ENCODE results near the gene CKS1B. TPM values are rescaled to one million over a fixed set of nuclear protein-coding genes. Genes with fewer than 3 reads are reported as not detected.

Gene CKS1B
- total RNA-seq (10 to 100 TPM; 10.2 to 35.7 (median 25.7) TPM), polyA plus RNA-seq (100 to 1,000 TPM in 1 of 3 donors, 10 to 100 TPM in 2; 73.3 to 104 (median 95.5) TPM)

DNA sequence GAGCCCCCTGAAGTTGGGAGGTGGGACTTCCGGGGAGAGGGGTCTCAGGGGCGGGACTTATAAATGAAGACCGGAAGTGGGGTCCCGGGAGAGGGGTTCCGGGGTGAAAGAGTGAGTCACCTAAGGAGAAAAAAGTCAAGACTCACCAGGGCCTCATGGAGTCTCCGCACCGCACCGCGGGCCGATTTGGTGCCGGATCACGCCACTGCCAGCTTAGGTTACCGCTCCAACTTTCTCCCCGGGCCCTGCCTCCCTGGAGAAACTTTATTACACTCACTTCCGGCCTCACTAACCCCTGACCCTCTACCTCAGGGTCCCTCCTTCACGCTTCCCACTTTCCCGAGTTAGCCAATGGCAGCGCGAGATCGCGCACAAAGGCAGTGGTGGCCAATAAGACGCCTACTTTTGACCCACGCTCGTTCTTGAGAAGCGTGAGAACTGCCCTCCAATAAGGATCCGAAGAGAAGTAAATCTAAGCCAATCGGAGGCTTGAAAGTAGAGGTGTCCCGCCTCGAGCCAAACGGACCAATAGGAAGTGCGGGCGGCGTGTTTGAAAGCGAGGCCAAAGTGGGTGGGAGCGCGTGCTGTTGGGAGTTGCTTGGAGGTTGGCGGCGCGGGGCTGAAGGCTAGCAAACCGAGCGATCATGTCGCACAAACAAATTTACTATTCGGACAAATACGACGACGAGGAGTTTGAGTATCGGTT, at the start of gene CKS1B:
Gene CKS1B (plus strand): TSS at position 580 of the 706 bp plus-strand sequence. CDS start 65 bp downstream, at position 645.
- H3K9me3 ChIP-seq, result no peaks in the 10 kb centered on the region
- peaks cover 0 to 3% (median 0%) of the 10 kb centered on the region in 4 donors for H3K36me3 ChIP-seq
- no peaks in the 10 kb centered on the region for H3K27me3 ChIP-seq
- TF ChIP-seq EP300 (IDR thresholded peaks at IDR 0.05), result no peak
- peak; percentile 68 to 88 (median 78) for TF ChIP-seq POLR2AphosphoS5 (IDR thresholded peaks at IDR 0.05)
- TF ChIP-seq POLR2A (IDR thresholded peaks at IDR 0.05), result peak; percentile 57 to 59
- TF ChIP-seq, protein P1, sequence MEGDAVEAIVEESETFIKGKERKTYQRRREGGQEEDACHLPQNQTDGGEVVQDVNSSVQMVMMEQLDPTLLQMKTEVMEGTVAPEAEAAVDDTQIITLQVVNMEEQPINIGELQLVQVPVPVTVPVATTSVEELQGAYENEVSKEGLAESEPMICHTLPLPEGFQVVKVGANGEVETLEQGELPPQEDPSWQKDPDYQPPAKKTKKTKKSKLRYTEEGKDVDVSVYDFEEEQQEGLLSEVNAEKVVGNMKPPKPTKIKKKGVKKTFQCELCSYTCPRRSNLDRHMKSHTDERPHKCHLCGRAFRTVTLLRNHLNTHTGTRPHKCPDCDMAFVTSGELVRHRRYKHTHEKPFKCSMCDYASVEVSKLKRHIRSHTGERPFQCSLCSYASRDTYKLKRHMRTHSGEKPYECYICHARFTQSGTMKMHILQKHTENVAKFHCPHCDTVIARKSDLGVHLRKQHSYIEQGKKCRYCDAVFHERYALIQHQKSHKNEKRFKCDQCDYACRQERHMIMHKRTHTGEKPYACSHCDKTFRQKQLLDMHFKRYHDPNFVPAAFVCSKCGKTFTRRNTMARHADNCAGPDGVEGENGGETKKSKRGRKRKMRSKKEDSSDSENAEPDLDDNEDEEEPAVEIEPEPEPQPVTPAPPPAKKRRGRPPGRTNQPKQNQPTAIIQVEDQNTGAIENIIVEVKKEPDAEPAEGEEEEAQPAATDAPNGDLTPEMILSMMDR (IDR thresholded peaks at IDR 0.05), result no peak
- peak; percentile 99 for DNase-seq
- intact Hi-C loops (cut with DNase I), result loop anchor here (1.0 to 5.0 kb wide), 3 partner anchors 28 to 88 kb away; partner anchors contain the start of genes EFNA4 and ZBTB7B
- peak within 1 kb of the TSS; percentile 60 to 77 (median 70) for H3K4me3 ChIP-seq
- H3K4me1 ChIP-seq, result peaks cover 0 to 51% (median 45%) of the 10 kb centered on the region in 4 donors
- 0% methylated on average over 47 of the region's 47 CpGs for WGBS, 2 donors
- H3K27ac ChIP-seq, result peak within 1 kb of the TSS; percentile 95 to 98 (median 96)

DNA sequence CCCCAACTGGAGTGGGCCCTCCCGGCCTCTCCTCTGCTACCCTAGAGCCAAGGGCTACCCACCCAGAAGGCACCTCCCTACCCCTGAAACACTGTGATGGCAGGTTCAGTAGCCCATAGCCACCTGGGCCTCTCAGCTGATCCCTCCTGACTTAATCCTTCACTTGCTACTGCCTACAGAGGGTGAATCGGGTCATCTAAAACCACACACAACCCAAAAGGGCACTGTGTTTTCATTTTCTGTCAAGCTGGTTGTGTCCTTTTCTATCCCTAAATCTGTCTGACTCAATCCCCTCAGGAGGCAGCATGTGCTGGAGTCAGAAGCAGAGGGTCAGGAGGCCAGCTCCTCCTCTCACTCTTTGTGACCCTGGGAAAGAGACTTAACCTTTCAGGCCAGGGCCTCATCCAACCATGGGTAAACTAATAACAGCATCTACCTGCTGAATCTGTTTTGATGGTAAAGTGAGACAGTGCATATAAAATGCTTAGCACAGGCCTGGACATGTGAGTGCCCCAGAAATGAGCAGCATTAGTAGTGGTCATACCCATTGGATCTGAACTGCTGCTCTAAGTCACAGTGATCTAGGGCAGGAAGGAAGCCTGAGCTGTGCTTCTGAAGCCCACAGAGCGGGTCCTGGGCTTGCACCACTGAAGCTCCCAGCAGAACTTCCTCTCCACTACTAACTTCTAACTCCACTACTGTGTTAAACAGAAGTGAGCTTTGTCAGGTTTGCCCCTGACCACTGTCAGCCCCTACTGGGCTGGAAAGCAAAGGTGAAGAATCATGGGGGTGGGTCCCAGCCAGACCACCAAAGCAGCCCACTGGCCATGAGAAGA, 48.9 kb upstream of the CKS1B start:
- Histone ChIP-seq H3K4me1 (no peaks in the 10 kb centered on the region), H3K36me3 (peaks cover 23 to 78% (median 30%) of the 10 kb centered on the region in 4 donors)
- 83 to 90% methylated on average over 3 of the region's 3 CpGs for WGBS, 2 donors

DNA sequence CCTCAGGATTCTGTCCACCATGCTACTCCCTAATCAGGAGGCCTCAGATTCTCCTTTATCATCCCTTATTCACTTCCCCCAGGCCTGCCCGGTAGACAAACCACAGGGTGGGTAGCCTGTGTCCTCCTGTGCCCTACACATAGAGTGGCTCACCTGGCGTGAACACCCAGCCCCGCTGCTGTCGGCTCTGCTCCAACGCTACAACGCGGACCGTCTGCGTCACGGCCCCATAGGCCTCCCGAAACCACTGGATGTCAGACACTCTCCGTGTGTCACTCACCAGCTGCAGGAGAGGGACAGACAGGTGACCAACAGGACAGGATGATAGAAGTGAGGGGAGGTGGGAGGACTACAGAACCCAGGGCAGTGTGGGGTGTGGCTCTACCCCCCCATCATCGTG, 48.3 kb upstream of the CKS1B start:
- Histone ChIP-seq H3K27ac (no peak overlapping the region), H3K9me3 (no peaks in the 10 kb centered on the region), H3K36me3 (peaks cover 23 to 85% (median 30%) of the 10 kb centered on the region in 4 donors), H3K4me1 (no peaks in the 10 kb centered on the region), H3K4me3 (no peak overlapping the region), H3K27me3 (no peaks in the 10 kb centered on the region)
- TF ChIP-seq EP300 (IDR thresholded peaks at IDR 0.05), result no peak
- TF ChIP-seq POLR2AphosphoS5 (IDR thresholded peaks at IDR 0.05), result no peak
- no peak for TF ChIP-seq POLR2A (IDR thresholded peaks at IDR 0.05)
- TF ChIP-seq, protein P1 (IDR thresholded peaks at IDR 0.05), result no peak
- intact Hi-C loops (cut with DNase I), result no loop called here
- WGBS, 2 donors, result 88 to 94% methylated on average over 13 of the region's 13 CpGs
- no peak for DNase-seq

More for the DNA sequence above, 48.9 kb upstream of the CKS1B start:
- Histone ChIP-seq H3K27me3 (no peaks in the 10 kb centered on the region), H3K9me3 (no peaks in the 10 kb centered on the region), H3K4me3 (no peak overlapping the region), H3K27ac (no peak overlapping the region)
- TF ChIP-seq, protein P1 (IDR thresholded peaks at IDR 0.05), result no peak
- no peak for TF ChIP-seq EP300 (IDR thresholded peaks at IDR 0.05)
- intact Hi-C loops (cut with DNase I), result no loop called here
- no peak for DNase-seq

DNA sequence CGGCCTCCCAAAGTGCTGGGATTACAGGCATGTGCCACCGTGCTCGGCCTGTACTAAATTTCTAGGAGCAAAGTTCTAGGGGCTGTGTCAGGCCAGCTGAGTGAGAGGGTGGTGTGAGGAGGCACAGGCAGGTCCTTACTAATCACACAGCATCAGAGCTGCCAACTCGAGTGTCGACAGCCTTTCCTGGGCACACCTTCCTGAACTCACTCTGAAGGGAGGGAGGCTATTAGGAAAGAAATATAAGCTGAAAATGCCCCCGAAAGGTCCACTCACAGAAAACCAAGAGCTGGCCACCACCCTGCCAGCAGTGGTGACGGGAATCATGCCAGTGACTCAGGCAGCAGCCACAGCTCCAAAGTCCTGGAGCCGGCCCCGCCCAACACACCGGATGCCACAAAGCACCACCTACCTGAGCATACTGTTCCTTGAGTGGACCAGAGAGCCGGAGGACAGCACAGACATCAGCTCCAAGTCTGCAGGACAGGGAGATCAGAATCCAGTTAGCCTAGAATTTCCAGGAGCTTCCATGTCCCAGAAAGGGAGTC, 42.5 kb upstream of the CKS1B start:
- WGBS, 2 donors, result 23 to 70% methylated on average over 11 of the region's 11 CpGs
- peaks cover 0 to 48% (median 2%) of the 10 kb centered on the region in 4 donors for H3K36me3 ChIP-seq
- DNase-seq, result no peak

More for the DNA sequence above, 42.5 kb upstream of the CKS1B start:
- Histone ChIP-seq H3K4me1 (peaks cover 0 to 15% (median 12%) of the 10 kb centered on the region in 4 donors), H3K27me3 (no peaks in the 10 kb centered on the region), H3K27ac (no peak overlapping the region), H3K9me3 (no peaks in the 10 kb centered on the region), H3K4me3 (no peak overlapping the region)
- intact Hi-C loops (cut with DNase I), result no loop called here
- TF ChIP-seq, protein P1 (IDR thresholded peaks at IDR 0.05), result no peak
- no peak for TF ChIP-seq EP300 (IDR thresholded peaks at IDR 0.05)
- TF ChIP-seq POLR2A (IDR thresholded peaks at IDR 0.05), result peak in 1 of 2 donors; percentile 65

All from sigmoid colon (tissue), 7 donors.